ENCODE measurements around the gene DHX29.

DHX29 gene

DNA sequence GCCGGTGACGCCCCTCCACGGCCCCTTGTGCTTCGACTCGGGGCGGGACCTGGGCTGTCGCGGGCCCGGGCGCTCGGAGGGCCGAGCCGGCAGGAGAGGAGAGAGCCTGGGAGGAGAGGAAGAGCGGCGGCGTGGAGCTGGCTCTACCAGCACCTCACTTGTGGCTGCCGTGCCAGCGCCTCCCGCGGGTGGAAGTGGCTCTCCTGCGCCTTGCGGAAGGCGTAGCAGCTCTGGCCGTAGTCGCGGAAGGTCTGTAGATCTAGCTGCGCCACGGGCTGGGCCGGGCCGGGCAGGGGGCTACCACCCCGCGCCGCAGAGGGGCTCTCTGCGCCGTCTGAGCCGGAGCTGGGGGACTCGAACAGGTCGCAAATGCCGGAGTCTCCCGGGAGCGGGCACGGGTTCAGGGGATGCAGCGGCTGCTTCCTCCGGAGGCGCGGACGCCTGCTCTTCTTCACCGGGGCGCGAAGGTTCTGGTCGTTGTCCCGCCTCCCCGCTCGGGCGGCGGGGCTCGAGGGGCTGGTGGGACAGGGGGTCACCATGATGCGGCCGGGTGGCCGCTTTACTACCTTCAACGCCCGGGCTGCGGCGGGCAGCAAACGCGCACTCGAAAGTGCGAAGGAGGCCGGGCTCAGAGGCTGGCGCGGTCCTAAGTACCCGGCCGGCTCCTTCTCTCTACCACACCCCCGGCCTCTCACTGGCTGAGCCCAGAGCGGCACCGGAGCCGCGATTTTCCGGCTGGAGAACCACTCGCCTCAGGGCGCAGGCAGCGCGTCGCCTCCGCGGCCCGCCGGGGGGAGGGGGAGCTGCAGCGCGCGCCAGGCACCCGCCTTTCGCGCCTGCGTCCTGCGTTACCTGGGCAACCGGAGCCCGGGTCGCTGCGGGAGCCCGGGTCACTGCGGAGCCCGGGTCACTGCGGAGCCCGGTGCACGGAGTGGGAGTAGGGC lies 74.2 kb downstream of the DHX29 start, which contains the start of gene CCNO:
Gene CCNO (minus strand): TSS at position 624 of the 944 bp plus-strand sequence. CDS start 85 bp downstream, at position 539.
- peak in 2 of 3 experiments; percentile 35 to 73 for DNase-seq (ENCODE audit: low read depth in 3 of 3)

DNA sequence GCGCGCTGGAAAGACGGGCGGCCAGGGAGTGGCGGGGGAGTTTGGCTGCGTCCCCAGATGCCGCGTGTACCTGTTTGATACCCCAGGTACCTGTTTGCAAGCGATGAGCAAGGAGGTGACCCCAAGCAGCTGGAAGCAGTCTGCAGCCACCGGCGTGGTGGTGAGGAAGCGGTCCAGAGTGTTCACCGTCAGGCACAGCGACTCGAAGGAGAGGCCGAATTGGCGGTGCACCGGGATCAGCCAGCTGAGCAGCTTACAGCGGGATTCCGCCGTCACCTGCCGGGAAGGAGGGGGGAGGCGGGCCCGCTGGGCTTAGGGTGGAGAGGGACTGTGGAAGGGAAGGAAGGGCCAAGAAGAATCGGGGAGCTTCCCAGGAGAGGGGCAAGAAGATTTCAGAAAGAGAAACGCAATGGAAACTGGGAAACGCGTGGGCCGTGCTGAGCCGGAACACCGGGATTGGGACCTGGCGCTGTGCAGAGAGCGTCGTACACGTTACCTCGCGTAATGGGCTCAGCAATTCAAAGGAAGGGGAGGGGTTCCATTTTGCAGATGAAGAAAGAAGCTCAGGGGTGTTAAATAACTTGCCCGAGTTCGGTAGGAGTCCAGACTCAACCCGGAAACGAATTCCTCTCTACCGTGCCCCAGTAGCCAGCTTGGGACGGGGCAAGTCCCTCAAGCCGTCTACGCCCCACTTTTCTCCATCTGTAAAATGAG lies 75.1 kb downstream of the DHX29 start:
- DNase-seq (ENCODE audit: low read depth in 3 of 3): no peak

DNA sequence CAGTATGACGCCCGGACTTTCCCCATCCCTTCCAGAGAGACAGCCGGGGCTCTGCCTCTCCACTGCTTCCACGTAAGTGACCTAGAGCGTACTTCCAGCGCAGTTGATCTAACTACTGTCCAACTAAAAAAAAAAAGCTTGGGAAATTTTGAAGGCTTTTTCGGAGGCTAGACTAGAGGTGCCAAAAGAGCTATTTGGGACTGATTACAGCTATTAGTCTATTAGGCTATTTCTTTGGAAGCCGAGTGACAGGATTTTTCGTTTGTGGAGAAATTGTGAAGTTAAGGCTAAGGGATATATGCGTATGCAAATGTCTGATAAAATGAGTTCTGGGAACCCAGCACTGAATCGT lies 75.6 kb downstream of the DHX29 start:
- DNase-seq (ENCODE audit: low read depth in 3 of 3): no peak

DNA sequence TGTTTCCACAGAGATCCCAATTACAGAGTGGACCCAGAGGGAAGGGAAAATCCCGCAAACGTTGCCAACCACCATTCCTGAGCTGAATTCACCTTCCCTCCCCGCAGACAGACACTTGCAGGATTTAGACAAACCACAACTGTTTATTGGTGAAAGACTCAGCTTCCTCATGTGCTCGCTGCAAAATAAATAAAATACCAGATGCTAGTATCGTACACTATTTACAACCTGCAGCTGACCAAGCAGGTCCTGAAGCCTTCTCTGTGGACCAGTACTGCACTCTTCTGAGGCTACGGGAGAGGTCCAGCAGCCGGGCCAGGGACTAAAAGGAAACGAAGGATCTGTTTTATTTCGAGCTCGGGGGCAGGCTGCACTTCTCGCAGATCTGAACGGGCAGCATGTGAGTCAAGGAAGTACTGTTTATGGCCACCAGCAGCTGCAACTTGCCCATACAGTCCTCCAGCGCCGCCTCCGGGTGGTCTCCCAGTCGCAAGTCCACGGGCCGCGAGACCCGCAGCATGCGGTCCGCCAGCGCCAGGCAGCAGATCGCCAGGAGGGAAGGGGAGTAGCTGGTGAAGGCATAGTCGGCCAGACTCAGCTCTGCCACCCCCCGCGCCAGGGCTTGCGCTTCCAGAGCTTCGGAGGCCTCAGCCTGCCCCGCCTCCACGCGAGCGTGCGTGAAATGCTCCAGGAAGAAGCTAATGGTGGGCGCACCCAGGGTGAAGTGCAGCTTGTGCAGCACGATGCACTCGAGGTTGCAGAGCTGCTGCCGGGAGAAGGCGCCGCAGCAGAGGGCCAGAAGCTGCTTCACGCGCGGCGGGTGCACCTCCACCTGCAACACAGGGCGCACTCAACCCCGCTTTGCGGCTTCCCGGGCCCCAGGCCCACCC lies 76.2 kb downstream of the DHX29 start:
- DNase-seq (ENCODE audit: low read depth in 3 of 3): no peak

DNA sequence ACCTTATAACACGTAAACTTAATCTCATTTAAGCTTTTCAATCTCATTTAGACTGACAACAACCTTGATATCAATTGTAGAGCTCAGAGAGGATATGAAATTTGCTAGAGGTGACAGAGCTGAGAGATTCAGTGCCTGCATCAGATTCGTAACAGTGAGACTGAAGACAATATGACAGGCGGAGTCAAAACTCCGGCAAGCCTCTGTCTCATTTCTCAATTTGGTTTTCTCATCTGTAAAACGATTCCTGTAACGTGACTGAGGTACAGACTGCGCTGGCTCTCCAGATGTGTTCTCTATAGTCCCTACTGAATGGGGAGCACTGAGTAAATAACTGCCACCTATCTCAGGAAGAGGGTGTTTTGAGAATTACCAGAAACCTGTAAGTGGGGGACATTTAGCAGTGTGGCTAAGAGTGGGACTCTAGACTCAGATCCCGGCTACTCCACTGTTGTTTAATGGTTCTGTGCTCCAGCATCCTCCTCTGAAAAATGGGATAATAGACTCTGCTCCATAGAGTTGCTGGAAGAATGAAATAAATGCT lies 77.3 kb downstream of the DHX29 start:
- DNase-seq (ENCODE audit: low read depth in 3 of 3): no peak

DNA sequence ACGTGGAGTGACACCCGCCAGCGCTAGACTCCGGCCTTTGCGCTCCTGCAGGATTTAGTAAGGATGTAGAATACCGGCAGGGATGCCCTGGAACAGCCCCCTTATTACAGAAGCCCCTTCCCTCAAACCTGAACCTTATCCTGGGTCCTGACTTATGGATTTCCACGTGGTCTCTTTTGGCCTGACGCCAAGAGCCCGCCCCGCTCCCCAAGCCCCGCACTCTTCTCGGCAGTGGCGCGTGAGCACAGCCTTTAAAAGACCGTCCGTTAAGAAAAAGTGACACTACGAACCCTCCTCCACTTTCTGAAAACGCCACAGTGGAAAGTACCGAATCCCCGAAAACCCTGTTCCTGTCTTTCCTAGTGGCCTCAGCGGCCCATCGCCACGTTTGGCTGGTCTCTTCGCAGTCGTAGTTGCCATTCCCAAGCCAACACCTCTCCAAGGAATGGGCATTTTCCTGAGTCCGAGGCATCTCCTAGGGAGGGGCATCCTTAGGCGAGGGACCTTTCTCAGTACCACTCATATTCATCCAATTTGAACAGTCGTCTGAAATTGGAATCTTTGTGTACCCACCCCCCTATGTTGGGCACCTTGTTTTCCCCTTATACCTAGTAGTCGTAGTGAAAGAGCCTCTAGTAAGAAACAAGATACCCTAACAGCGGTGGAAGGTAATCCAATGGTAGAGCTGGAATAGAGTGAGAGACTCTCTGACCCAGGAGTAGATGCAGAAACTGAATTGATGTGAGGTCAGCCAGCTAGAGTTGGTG lies 79.6 kb downstream of the DHX29 start:
- DNase-seq (ENCODE audit: low read depth in 3 of 3): no peak

DNA sequence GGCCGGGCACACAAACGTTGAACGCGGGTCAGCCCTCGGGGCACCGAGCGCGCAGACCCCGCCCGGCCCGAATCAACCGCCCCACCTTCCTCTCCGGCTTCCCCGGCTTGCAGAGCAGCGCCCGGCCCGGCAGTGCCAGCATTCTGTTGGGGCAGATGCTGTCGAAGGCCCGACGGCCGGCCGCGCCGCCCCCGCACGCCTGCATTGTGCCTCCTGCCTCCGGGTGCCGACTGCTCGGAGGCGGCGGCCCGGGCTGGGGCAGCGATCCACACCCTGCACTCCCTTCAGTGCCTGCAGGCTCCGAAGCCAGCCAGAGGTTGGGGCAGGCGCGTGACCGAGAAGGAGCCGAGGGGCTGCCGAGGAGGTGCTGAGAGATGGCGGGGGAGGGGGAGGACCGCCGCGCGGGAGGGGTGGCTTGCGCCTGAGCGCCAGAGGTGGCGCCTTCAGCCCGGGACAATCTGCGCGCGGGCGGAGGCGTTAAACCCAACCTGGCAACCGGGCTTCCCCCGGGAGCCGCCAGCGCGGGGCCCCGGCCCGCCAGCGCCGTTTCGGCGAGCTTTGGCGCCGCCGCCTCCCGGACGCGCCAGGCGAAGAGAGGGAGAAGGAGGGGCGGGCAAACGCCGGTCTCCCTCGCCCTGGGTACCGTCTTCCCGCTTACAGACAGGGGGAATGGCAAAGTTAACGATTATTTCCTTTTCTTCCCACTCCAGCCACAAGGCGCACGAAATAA lies 80.4 kb downstream of the DHX29 start, which contains the start of gene MCIDAS:
Gene MCIDAS (minus strand): TSS at position 382 of the 730 bp plus-strand sequence. CDS start 177 bp downstream, at position 205.
- peak; percentile 31 to 71 (median 43) for DNase-seq (ENCODE audit: low read depth in 3 of 3)

DNA sequence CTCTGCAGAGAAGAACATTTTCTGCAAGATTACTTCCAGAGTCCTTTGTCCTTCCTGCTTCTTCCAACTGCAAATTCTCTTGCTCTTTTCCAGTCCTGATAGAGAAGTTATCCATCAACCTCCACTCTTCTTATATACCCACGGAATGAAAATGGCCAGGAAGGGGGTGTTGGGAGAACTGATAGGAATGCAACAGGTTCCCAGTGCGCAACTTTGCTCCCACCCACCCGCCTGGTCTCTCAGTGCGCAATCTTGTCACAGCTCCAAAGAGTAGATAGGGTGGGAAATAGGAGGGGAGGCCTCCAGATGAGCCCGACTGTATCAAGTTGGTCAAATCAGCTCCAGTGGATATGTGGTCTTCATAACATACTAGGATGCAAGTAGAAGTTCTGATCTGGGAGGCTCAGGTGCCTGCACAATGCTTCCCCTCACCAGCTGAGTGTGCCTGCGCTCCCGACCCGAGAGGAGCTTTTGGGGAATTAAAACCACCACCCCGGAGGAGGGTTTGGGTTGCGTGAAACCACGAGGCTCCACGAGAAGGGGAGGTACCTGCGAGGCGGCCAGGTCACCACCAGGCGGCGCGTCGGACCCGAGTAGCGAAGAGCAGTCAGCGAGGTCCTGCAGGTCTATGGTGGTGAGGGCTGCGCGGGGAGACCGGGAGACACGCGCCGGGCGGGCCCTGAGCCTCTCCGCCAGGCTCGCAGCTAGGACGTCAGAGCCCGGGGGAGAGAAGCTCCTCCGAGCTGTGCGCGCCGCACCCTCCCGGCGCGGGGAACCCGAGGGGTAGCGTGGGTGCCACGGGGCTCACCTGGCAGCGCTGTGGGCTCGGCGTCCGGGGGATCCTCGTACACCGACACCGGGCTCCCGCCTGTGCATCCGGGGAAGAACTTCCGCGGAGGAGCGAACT lies 81.2 kb downstream of the DHX29 start:
- DNase-seq (ENCODE audit: low read depth in 3 of 3): peak in 1 of 3 experiments; percentile 77

DNA sequence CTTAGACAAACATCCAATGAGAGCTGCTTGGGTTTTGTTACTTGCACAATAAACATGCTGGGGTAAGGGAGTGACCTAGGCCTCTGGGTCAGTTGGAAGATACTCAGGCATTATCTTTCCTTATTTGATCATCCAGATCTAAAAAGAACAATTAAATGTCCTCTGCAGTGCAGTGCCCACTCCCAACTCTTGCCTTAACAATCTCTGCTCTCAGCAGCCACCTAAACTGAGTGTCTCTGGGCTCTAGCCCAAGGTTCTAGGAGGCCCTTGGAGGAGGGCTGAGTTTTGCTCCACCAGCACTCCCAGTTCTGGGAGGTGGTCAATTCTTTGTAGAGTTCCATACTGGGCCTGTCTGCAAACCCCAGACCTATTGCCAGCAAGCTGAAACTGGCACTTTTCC lies 82.1 kb downstream of the DHX29 start:
- DNase-seq (ENCODE audit: low read depth in 3 of 3): no peak

DNA sequence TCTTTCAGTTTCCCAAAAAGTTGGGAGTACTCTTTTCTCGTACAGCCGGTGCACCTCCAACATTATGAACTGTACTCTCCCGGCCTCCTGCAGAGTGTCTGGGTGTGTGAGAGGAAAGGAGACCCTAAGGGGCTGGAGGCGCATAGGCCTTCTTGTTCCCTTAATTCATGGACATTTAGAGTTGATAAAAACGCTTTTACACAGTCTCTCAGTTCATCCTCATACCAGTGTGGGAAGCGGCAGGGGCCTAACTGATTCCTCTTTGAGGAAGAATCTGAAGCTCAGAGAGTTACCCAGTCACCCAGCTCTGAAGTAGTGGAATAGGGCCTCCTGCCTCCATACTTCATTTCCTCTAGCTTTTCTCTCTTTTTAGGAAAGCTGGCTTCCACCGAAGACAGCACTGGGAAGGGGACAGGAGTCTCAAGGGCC lies 83.7 kb downstream of the DHX29 start:
- no peak for DNase-seq (ENCODE audit: low read depth in 3 of 3)

DNA sequence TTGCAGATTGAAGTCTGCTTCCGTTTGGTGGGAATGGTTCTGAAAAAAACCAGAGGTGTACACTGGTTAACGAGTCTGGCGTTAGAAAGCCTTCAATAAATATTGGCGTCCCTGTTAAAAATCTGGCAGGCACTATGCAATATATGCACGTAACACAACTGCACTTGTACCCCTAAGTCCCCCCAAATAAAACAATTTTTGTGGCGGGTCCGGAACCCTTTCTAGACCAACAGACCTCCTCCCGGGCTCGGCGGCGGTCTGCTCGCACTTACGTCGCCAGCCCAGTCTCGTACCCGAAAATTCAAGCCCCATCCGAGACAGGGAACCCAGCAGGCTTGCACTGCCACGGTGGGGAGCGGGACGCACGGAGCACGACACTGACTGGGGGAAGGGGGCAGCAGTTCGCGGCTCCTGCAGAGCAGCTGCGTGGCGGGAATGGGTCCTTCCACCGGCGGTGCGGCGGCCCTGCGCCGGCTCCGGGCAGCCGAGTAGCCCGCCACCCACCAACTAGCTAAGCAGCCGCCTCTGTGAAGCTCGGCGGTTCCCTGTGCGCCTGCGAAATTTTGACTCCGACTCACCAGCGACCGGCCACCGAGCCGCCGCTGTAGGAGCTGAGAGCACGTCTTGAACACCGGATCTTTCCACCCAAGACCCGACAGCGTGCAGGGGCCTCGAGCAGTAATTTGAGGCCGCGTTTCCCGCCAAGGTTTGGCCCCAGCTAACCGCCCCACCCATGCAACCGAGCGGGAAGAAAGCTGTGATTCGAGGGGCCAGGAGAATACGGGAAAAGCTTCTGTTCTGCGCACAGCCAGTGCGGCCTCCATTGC lies 84.3 kb downstream of the DHX29 start:
- no peak for DNase-seq (ENCODE audit: low read depth in 3 of 3)

DNA sequence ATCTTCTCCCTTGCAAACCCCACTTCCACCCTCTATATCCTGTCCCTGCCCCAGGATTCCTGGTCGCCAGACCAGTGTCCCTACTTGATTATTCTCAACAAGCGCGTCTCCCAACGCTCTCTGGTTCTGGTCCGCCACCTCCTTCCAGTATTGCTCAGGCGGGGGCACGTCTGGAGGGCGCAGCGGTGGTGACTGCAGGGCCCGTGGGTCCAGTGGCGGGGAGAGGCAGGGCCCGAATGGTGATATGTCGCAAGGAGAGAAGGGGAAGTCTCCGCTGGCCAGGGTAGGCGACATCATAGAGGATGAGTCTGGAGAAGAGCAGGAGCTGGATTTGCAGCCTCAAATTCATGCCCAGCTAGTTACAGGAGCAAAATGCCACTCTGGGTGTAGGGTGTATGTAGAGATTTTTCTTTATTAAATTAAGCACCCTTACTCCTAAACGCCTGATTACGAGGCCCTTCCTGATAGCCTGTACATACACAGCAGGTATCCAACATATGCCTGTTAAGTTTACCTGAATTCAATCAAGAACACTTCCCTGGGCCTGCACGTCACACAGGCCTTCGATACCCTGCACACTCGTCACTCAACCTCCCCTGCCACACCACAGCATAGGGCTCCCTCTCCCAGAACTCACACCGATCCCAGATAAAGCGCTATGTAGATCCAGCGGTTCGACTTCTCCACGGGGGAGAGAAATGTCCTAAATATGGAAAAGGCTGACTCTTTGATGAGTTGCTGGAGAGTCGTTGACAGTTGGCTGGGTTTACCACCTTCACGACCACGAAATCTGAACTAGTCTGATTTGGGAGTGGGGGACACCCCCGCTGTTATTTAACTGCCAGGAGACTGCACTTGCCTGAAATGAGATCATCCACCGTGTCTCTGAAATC lies 85.2 kb downstream of the DHX29 start:
- no peak for DNase-seq (ENCODE audit: low read depth in 3 of 3)

DNA sequence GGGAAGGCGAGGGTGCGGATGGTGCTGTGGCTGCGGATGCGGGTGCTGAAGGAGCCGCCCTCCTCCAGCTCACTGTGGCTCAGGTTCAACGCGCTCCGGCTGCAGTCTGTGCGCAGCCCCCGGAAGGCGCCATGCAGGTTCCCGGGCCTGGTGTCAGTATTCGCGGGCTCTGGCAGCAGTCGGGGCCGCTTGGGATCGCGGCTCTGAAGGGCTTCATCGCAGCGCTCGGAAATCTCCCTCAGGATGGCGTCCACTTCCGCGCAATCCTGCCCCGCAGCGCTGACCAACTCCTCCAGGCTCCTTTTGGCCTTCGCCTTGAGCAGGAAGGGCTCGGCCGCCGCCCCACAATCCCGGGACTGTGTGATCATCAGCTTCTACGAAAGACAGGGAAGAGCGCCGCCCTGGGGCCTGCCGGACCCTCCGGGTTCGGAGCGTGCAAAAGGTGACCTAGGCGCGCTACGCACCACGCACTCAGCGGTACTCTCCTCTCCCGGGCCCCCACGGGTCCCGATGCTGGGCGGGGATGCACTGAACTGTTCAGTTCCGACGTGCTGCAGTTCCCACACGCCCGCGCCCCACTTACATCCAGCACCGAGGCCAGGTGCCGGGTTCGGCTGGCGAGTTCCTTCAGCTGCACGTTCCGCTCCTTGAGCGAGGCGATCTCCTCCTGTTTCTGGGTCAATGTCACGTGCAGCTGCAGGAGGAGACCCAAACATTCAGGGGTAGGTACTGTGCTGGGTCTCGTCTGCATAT lies 86.9 kb downstream of the DHX29 start:
- DNase-seq (ENCODE audit: low read depth in 3 of 3): no peak

DNA sequence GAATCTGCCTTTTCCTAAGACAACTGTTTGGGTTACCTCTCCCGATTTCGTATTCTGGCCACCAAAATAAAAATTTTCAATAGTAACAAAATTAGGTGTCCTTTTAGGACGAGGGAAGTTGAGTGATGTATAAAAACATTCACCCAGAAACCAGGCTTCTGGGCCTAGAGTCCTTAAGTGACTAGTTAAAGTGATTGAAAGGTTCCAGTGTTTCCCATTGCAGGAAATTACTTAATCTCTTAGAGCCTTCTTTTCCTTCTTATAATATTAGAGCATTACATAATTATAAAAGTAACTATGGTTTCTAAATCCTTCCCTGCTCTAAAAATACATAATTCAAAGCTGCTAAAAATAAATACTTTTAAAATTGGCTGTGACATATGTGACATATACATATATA lies 87.7 kb downstream of the DHX29 start:
- DNase-seq (ENCODE audit: low read depth in 3 of 3): no peak

DNA sequence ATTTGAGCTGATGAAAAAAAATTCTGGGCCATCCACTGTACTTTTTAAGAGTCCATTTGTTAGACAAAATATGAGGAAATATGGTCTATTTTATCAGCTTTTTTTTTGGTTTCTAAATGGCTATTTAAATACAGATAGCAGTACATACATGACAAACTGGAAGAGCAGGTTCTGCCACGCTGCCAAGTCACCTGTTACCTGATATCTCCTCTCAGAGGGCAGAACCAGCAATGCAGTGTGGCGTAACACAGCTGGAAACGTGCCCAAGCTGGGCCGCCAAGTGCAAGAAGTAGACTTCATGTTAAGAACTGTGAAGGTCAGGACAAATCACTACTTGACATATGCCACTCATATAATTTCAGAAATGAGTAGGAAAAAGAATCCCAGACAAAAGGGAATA lies 88.5 kb downstream of the DHX29 start:
- DNase-seq (ENCODE audit: low read depth in 3 of 3): no peak

DNA sequence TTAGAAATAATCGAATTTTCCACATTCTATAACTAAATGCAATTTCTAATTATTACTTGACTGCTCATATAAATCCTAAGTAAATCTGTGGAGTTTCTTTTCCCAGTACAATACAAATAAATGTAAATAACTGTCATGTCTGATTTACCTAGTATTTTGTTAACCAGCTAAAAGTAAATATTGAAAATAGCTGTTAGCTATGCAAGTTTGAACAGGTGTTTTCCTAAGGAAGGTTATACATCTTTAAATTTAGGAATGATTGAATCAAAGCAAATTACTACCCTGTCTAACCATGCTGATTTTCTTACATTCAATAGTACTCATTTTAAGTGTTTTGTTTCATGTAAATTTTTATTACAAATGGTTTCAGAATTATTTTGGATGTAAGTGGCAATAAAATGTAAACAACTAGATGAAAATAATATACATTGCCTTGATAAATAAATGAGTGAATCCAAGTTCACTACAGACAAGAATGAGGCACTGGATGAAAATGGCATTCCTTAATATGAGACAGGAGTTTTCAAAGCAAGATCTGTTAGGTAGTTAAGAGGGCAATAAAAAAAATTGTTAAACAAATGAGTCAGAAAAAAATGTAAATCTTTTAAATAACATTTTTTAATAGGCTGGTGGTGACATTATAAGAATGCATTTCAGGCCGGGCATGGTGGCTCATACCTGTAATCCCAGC lies 96.2 kb downstream of the DHX29 start:
- no peak for DNase-seq (ENCODE audit: low read depth in 3 of 3)
